Endodermal cell (in vitro differentiated cells): ENCODE measurements around the gene SND1. TPM values are rescaled to one million over a fixed set of nuclear protein-coding genes. Genes with fewer than 3 reads are reported as not detected.
A peak's percentile ranks its signal among the peaks of the same experiment; 100 is the strongest.

Experiments used
- DNase-seq: peaks from one replicate; pipeline ENCODE4 v3.0.0-alpha.2; 2017
- H3K27ac ChIP-seq: 2 replicates; pipeline ENCODE4 v1.5.1; 2013; ENCODE audit warnings: mild to moderate bottlenecking, low read depth, low read length, moderate library complexity
- H3K27me3 ChIP-seq: 2 replicates; pipeline ENCODE4 v1.6.1; 2013; ENCODE audit warnings: mild to moderate bottlenecking, low read length, moderate library complexity; ENCODE audit not compliant: insufficient read depth, control insufficient read depth, poor library complexity, severe bottlenecking
- H3K36me3 ChIP-seq: 2 replicates; pipeline ENCODE4 v1.7.0; 2013; ENCODE audit warnings: mild to moderate bottlenecking, low read length, moderate library complexity; ENCODE audit not compliant: control insufficient read depth, insufficient read depth
- H3K4me1 ChIP-seq: one replicate; pipeline ENCODE4 v1.7.0; 2013; ENCODE audit warnings: low read length; ENCODE audit not compliant: control insufficient read depth, insufficient read depth
- H3K4me3 ChIP-seq: 2 replicates; pipeline ENCODE4 v1.5.1; 2013; ENCODE audit warnings: mild to moderate bottlenecking, low read length, moderate library complexity
- H3K9ac ChIP-seq: 2 replicates; pipeline ENCODE4 v1.6.1; 2013; ENCODE audit warnings: mild to moderate bottlenecking, low read length, moderate library complexity; ENCODE audit not compliant: poor library complexity, severe bottlenecking; ENCODE audit errors: extremely low read depth
- H3K9me3 ChIP-seq: 2 replicates; pipeline ENCODE4 v1.6.1; 2013; ENCODE audit warnings: mild to moderate bottlenecking, low read length, moderate library complexity; ENCODE audit not compliant: control insufficient read depth
- H3K27ac Mint-ChIP-seq: 2 replicates; pipeline ENCODE4 v1.8.0; 2020; ENCODE audit warnings: mixed read lengths
- H3K27me3 Mint-ChIP-seq: 2 replicates; pipeline ENCODE4 v1.8.0; 2021; ENCODE audit warnings: mild to moderate bottlenecking, mixed read lengths; ENCODE audit not compliant: insufficient read depth
- H3K36me3 Mint-ChIP-seq: 2 replicates; pipeline ENCODE4 v1.8.0; 2020; ENCODE audit warnings: low read depth, mixed read lengths
- H3K4me1 Mint-ChIP-seq: 2 replicates; pipeline ENCODE4 v1.8.0; 2020; ENCODE audit warnings: mixed read lengths
- H3K4me3 Mint-ChIP-seq: 2 replicates; pipeline ENCODE4 v1.8.0; 2020; ENCODE audit warnings: mild to moderate bottlenecking, moderate library complexity, mixed read lengths
- H3K9me3 Mint-ChIP-seq: 2 replicates; pipeline ENCODE4 v1.8.0; 2020; ENCODE audit warnings: mild to moderate bottlenecking, mixed read lengths
- WGBS, 2 experiments: methylation state at CpG; one replicate each; pipeline versions ENCODE4 v1.1.5 to v1.1.7; 2013; ENCODE audit warnings: missing lambda C conversion rate in 2 of 2, mixed read lengths in 1 of 2; ENCODE audit not compliant: insufficient coverage in 1 of 2, insufficient read length in 1 of 2; 5-methylcytosine and 5-hydroxymethylcytosine counted together
- total RNA-seq, 2 donors: library from RNA; stranded (reverse); fragmentation: NEBNext Ultra II Directional in 1 of 2; extraction: Animal tissue kit (Norgen Biotek cat#: 25700) in 1 of 2; gene quantifications; 2 replicates in 1 of 2; 3 replicates in 1 of 2; pipeline ENCODE4 v1.2.1, GENCODE V29; 2021
- TF ChIP-seq, protein P1 (sequence below): fragments of 200-600 bp; sonication (generic); conservative IDR thresholded peaks from 2 replicates; pipeline ENCODE4 v1.5.0; 2021; ENCODE audit warnings: antibody characterized with exemption, mild to moderate bottlenecking

SND1 gene
- total RNA-seq, 2 donors from 2014 or later, result 240 to 267 TPM

DNA sequence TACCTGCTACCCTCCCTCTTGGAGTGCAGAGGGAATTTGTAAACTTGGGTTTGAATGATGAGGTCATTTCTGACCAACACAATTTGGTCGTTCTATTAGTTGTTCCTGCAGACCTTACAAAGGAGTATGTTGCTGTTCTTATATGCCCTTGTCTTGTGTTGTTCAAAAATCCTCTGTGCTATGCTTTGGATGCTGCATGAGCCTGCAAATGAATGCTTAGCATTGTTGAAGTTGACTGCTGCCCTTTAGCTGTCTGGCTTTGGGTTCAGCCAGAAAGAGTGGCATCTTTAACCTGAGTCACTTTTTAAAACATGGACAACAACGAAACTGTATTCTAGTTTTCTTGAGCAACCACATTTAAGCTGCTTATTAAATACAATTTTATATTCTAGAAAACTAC is 80.3 kb downstream of the SND1 start:
- Mint-ChIP-seq H3K27ac (no peak overlapping the region), H3K9me3 (no peaks in the 10 kb centered on the region), H3K4me1 (peaks cover 29% of the 10 kb centered on the region), H3K4me3 (no peak overlapping the region), H3K36me3 (peaks cover 47% of the 10 kb centered on the region), H3K27me3 (no peaks in the 10 kb centered on the region)
- no peaks in the 10 kb centered on the region for H3K4me1 ChIP-seq
- no peak overlapping the region for H3K4me3 ChIP-seq
- TF ChIP-seq, protein P1, sequence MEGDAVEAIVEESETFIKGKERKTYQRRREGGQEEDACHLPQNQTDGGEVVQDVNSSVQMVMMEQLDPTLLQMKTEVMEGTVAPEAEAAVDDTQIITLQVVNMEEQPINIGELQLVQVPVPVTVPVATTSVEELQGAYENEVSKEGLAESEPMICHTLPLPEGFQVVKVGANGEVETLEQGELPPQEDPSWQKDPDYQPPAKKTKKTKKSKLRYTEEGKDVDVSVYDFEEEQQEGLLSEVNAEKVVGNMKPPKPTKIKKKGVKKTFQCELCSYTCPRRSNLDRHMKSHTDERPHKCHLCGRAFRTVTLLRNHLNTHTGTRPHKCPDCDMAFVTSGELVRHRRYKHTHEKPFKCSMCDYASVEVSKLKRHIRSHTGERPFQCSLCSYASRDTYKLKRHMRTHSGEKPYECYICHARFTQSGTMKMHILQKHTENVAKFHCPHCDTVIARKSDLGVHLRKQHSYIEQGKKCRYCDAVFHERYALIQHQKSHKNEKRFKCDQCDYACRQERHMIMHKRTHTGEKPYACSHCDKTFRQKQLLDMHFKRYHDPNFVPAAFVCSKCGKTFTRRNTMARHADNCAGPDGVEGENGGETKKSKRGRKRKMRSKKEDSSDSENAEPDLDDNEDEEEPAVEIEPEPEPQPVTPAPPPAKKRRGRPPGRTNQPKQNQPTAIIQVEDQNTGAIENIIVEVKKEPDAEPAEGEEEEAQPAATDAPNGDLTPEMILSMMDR, result no peak
- WGBS, 2 experiments, result 80 to 86% methylated on average over 1 to 2 of the region's 2 CpGs
- no peaks in the 10 kb centered on the region for H3K27me3 ChIP-seq
- no peak for DNase-seq
- H3K9ac ChIP-seq, result no peak overlapping the region
- H3K27ac ChIP-seq, result no peak overlapping the region
- peaks cover 79% of the 10 kb centered on the region for H3K36me3 ChIP-seq
- no peaks in the 10 kb centered on the region for H3K9me3 ChIP-seq

DNA sequence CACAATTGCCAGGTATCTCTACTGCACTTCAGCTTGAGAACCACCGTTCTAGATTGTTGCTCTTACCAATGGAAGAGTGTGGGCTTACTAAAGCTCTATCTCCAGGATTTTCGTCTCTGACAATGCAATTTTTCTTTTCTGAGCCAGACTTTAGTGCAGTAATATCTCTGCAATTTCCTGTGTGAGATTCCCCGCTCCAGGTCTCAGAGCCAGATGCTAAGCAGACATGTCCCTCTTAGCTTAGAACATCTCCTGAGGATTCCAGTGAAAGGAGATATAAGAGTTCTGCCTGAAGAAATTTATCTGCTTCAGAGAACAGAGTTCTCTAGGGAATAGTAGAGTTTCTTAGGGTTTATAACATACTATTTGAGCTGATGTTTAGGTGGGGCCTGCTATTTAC is 82.0 kb downstream of the SND1 start:
- no peak for DNase-seq
- WGBS, 2 experiments, result 91 to 100% methylated on average over 3 of the region's 3 CpGs
- H3K9me3 Mint-ChIP-seq, result no peaks in the 10 kb centered on the region
- Histone ChIP-seq H3K27me3 (no peaks in the 10 kb centered on the region), H3K9ac (no peak overlapping the region), H3K27ac (no peak overlapping the region), H3K36me3 (peaks cover 75% of the 10 kb centered on the region), H3K9me3 (no peaks in the 10 kb centered on the region), H3K4me3 (no peak overlapping the region), H3K4me1 (no peaks in the 10 kb centered on the region)
- H3K4me1 Mint-ChIP-seq, result peaks cover 14% of the 10 kb centered on the region
- H3K36me3 Mint-ChIP-seq, result peaks cover 44% of the 10 kb centered on the region
- TF ChIP-seq, protein P1, result no peak
- H3K27me3 Mint-ChIP-seq, result no peaks in the 10 kb centered on the region
- no peak overlapping the region for H3K4me3 Mint-ChIP-seq
- no peak overlapping the region for H3K27ac Mint-ChIP-seq

DNA sequence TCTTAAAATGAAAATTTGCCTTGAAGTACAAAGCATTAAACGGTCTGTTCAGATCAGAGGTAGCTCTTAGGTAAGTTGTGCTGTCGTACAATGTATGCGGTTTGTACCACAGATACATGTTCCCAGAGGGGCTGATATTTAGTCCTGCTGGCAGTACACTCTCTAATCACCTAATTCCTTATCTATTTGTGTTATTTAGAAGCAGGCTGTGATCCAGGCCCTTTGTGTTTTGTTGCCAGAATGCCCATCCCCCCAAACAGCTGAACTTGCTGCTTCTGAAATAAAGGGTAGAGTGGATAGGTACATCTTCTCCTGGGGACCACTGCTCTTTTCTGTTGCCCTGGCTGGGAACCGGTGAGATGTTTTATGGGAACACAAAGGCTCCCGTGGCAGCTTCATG is 84.5 kb downstream of the SND1 start:
- Mint-ChIP-seq H3K9me3 (no peaks in the 10 kb centered on the region), H3K36me3 (peaks cover 34% of the 10 kb centered on the region), H3K27me3 (no peaks in the 10 kb centered on the region), H3K4me3 (no peak overlapping the region), H3K4me1 (peaks cover 14% of the 10 kb centered on the region), H3K27ac (no peak overlapping the region)
- H3K4me1 ChIP-seq, result no peaks in the 10 kb centered on the region
- TF ChIP-seq, protein P1, result no peak
- 93% methylated on average over 2 to 5 of the region's 5 CpGs for WGBS, 2 experiments
- no peaks in the 10 kb centered on the region for H3K9me3 ChIP-seq
- no peak overlapping the region for H3K9ac ChIP-seq
- H3K4me3 ChIP-seq, result peak overlapping the region; percentile 6
- H3K36me3 ChIP-seq, result peaks cover 65% of the 10 kb centered on the region
- H3K27ac ChIP-seq, result no peak overlapping the region
- no peak for DNase-seq
- no peaks in the 10 kb centered on the region for H3K27me3 ChIP-seq
